Activated T-cell treated with anti-CD3 and anti-CD28 coated beads, Interleukin-2, amount 50 U/mL, for 24 hours (primary cell): ENCODE data around the gene KDF1.

Experiments used
- DNase-seq: peaks from one replicate; pipeline ENCODE4 v3.0.0-alpha.2; 2020
- H3K27ac Mint-ChIP-seq: 2 replicates; pipeline ENCODE4 v1.8.0; 2020; ENCODE audit warnings: mild to moderate bottlenecking, mixed read lengths
- H3K27me3 Mint-ChIP-seq: 2 replicates; pipeline ENCODE4 v1.8.0; 2020; ENCODE audit warnings: mixed read lengths
- H3K36me3 Mint-ChIP-seq: 2 replicates; pipeline ENCODE4 v1.8.0; 2020; ENCODE audit warnings: low read depth, mixed read lengths
- H3K4me1 Mint-ChIP-seq: 2 replicates; pipeline ENCODE4 v1.8.0; 2020; ENCODE audit warnings: low read depth, mixed read lengths
- H3K4me3 Mint-ChIP-seq: 2 replicates; pipeline ENCODE4 v1.8.0; 2020; ENCODE audit warnings: mild to moderate bottlenecking, moderate library complexity, mixed read lengths
- H3K9me3 Mint-ChIP-seq: 2 replicates; pipeline ENCODE4 v1.8.0; 2020; ENCODE audit warnings: mixed read lengths

Gene KDF1

DNA sequence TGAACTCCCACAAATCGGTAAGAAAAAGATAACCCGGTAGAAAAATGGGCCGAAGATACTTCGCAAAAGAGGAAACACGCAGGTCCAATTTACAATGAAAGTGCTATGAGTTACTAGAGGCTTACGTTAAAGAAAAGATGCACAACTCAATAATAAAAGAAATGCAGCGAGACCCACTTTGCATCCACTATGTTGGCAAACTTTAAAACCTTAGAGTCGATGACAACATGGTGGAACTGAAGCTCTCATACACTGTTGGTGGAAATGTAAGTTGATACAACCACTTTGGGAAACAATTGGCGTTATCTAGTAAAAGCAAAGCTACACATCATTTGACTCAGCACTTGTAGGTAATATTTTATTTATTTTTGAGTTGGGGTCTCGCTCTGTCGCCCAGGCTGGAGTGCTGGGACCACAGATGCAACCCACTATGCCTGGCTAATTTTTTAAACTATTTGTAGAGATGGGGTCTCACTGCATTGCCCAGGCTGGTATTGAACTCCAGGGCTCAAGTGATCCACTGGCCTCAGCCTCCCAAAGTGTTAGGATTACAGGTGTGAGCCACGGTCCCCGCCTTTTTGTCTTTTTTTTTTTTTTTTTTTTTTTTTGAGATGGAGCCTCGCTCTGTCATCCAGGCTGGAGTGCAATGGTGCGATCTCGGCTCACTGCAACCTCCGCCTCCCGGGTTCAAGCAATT, 59.3 kb downstream of the KDF1 start:
- no peak for DNase-seq
- H3K4me1 Mint-ChIP-seq, result peaks cover 37% of the 10 kb centered on the region
- H3K27ac Mint-ChIP-seq, result peak overlapping the region; percentile 96
- peaks cover 38% of the 10 kb centered on the region for H3K36me3 Mint-ChIP-seq
- H3K27me3 Mint-ChIP-seq, result no peaks in the 10 kb centered on the region
- no peaks in the 10 kb centered on the region for H3K9me3 Mint-ChIP-seq
- H3K4me3 Mint-ChIP-seq, result peak overlapping the region; percentile 90

DNA sequence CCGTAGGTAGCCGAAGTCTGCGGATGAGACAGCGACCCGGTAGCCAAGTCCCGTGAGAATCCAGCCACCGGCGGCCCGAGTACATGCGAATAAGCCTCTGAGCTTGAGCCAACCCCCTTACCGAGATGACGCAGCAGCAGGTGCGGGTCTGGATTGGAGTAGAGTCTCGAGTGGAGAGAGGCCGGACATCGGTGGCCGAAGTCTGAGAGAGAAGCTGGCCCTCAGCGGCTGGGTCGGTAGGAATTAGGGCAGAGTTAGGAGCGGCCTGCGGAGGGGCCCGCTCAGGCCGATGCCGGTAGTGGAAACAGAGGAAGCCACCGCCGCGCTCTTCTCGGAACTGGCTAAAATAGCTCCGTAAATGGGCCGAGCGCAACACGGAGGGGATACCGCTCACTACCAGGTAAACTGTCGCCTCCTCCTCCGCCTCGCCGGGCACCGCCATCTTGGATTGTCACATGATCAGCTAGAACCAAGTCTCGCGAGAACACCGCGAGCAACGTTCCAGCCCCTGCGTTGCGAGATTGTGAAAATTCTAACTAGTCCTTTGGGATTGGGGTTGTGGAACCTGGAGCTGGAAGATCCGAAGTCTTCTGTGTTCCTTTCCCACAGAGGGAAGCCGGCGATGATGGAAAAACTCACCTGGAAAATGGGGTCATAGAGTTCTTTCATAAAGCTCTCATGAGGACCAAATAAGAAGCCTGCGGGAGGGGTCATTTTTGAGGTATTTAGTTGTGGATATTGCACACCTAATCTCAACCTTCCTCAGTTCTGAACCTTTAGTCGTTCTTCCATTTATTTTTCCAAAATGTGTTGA, 60.1 kb downstream of the KDF1 start, which contains the start of gene GPATCH3:
TSS of gene GPATCH3 (minus strand) at position 467 of the 814 bp plus-strand sequence. CDS start at position 442, 25 bp downstream.
- Mint-ChIP-seq H3K4me1 (peaks cover 37% of the 10 kb centered on the region), H3K36me3 (peaks cover 46% of the 10 kb centered on the region), H3K4me3 (peak within 1 kb of the TSS; percentile 90), H3K27ac (peak within 1 kb of the TSS; percentile 96), H3K27me3 (no peaks in the 10 kb centered on the region), H3K9me3 (no peaks in the 10 kb centered on the region)
- DNase-seq, result peak; percentile 87
